Activated CD8-positive, alpha-beta memory T cell treated with anti-CD3 and anti-CD28 coated beads, Interleukin-2, amount 10 ng/mL, durations not matched to agents 7 days and 5 days (primary cell): ENCODE data around the gene IPP. TPM values are rescaled to one million over a fixed set of nuclear protein-coding genes. Genes with fewer than 3 reads are reported as not detected.
"Not testable (repeated sequence)": the region's sequence is repeated elsewhere in the genome, so short reads cannot be mapped to it uniquely, and the experiment has no call there.

Source experiments
- ATAC-seq: fragments of 150-1000 bp; cut with Tn5 transposase; one replicate; pipeline ENCODE4 v1.10.0; 2021; ENCODE audit warnings: moderate library complexity
- CTCF ChIA-PET: fragments of 350-600 bp; sonication (Branson Sonifier 250); formaldehyde crosslinking; loops from one replicate; lab custom pipeline; 2021; ENCODE audit warnings: antibody characterized with exemption; lab: Charles Lee
- DNase-seq: peaks from one replicate; pipeline ENCODE4 v3.0.0-alpha.2; 2020
- H3K27ac Mint-ChIP-seq: one replicate; pipeline ENCODE4 v1.8.0; 2021; ENCODE audit warnings: mild to moderate bottlenecking, mixed read lengths
- H3K27me3 Mint-ChIP-seq: one replicate; pipeline ENCODE4 v1.8.0; 2021; ENCODE audit warnings: mixed read lengths
- H3K36me3 Mint-ChIP-seq: one replicate; pipeline ENCODE4 v1.8.0; 2021; ENCODE audit warnings: mild to moderate bottlenecking, mixed read lengths
- H3K4me1 Mint-ChIP-seq: one replicate; pipeline ENCODE4 v1.8.0; 2021; ENCODE audit warnings: mixed read lengths
- H3K4me3 Mint-ChIP-seq: one replicate; pipeline ENCODE4 v1.8.0; 2021; ENCODE audit warnings: mild to moderate bottlenecking, moderate library complexity, mixed read lengths
- H3K9me3 Mint-ChIP-seq: one replicate; pipeline ENCODE4 v1.8.0; 2022; ENCODE audit warnings: low read depth, mixed read lengths
- total RNA-seq, 2 experiments: library from RNA; stranded (reverse); gene quantifications; one replicate each; pipeline ENCODE4 v1.2.3, GENCODE V29; 2021

IPP gene
- total RNA-seq, 2 experiments from 2014 or later = 10.8 to 12.3 TPM

GRCh38 chr1:45765999-45766792 lies 15.7 kb upstream of the IPP start:
- CTCF ChIA-PET = interaction anchor here (0.9 kb wide), 1 partner anchor 23 kb away, joined by 3 read pairs; no protein-coding TSS in a partner anchor
- H3K36me3 Mint-ChIP-seq = no peaks in the 10 kb centered on the region

DNA sequence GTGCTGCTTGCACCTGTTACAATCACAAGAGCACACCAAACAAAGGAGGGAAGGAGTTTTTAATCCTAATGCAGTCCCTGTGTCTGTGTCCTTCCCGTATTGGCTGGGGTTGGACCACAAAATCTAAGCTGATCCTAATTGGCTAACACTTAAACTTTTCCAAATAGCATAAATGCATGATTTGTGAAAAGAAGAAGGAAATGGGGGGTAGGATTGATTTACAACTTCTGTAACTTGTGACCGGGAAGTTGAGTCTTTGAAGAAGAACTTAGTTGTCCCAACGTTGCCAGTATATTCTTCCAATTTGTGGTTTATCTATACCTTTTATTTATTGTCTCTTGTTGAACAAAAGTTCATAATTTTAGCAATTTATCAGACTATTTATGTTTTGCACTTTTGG lies 11.8 kb upstream of the IPP start:
- H3K4me3 Mint-ChIP-seq = no peak overlapping the region
- peaks cover 18% of the 10 kb centered on the region for H3K27me3 Mint-ChIP-seq
- H3K27ac Mint-ChIP-seq = no peak overlapping the region
- no peak for DNase-seq
- CTCF ChIA-PET = no interaction called here
- no peaks in the 10 kb centered on the region for H3K36me3 Mint-ChIP-seq
- H3K9me3 Mint-ChIP-seq = no peaks in the 10 kb centered on the region
- no peak for ATAC-seq
- no peaks in the 10 kb centered on the region for H3K4me1 Mint-ChIP-seq

More at GRCh38 chr1:45765999-45766792, 15.7 kb upstream of the IPP start:
- no peak for ATAC-seq
- DNase-seq = no peak
- no peak overlapping the region for H3K4me3 Mint-ChIP-seq
- H3K9me3 Mint-ChIP-seq = no peaks in the 10 kb centered on the region
- H3K27me3 Mint-ChIP-seq = peaks cover 7% of the 10 kb centered on the region
- no peaks in the 10 kb centered on the region for H3K4me1 Mint-ChIP-seq
- no peak overlapping the region for H3K27ac Mint-ChIP-seq

DNA sequence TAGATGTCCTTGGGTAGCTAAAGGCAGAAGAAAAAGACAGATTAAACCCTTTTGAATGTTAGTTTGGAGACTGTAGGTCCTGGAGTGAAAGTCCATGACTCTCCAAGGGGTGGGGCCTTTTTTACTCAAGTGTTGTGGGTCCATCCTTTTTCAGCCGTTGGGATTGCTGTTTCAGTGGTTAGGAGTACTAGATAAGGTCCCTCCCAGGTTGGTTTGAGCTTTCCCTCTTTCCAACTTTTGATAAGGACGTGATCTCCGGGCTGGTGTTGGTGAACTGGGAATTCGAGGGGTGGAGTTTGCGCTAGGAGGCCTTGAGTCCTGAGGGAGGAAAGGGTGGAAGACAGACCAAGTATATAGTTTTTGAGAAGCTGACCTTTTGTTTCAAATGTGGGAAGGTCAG lies 5.2 kb upstream of the IPP start:
- CTCF ChIA-PET = interaction anchor here (1.1 kb wide), 1 partner anchor 85 kb away, joined by 4 read pairs; no protein-coding TSS in a partner anchor
- Mint-ChIP-seq H3K9me3 (peaks cover 7% of the 10 kb centered on the region), H3K4me1 (peaks cover 15% of the 10 kb centered on the region), H3K27ac (no peak overlapping the region), H3K36me3 (peaks cover 8% of the 10 kb centered on the region), H3K4me3 (no peak overlapping the region), H3K27me3 (peaks cover 11% of the 10 kb centered on the region)
- DNase-seq = no peak
- no peak for ATAC-seq

DNA sequence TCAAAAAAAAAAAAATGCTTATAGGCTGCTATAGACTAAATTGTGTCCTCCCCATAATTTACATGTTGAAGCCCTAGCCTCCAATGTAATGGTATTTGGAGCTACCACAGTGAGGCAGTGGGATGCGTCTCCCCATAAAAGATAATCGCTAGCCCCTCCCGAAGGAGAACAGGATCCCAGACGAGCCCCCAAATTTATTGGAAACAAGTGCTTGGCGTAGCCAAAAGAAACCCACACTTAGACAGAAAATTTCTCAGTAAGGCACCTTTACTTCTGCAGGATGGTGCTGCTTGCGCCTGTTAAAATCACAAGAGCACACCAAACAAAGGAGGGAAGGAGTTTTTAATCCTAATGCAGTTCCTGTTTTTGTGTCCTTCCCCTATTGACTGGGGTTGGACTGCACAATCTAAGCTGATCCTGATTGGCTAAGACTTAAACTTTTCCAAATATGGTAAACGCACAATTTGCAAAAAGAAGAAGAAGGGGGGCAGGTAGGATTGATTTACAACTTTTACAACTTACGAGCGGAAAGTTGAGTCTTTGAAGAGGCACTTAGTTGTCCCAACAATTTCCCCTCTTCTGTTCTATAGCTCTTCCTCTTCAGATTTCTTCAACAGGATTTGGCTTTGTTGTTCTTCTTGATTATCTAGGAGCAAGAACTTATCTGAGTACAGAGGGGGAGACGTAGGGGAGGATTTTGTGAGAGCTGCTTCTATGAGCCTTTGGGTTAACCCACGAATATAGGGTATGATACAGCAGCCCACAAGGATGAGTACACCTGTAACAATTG lies 3.0 kb upstream of the IPP start:
- CTCF ChIA-PET = interaction anchor here (0.5 to 1.1 kb wide), 2 partner anchors 18 to 183 kb away, joined by 3 read pairs; no protein-coding TSS in a partner anchor
- DNase-seq (no peak), ATAC-seq (no peak)
- Mint-ChIP-seq H3K4me1 (peaks cover 22% of the 10 kb centered on the region), H3K9me3 (peaks cover 7% of the 10 kb centered on the region), H3K36me3 (peaks cover 8% of the 10 kb centered on the region), H3K27ac (no peak overlapping the region), H3K4me3 (no peak overlapping the region), H3K27me3 (peaks cover under 1% of the 10 kb centered on the region)

GRCh38 chr1:45752441-45753052 lies 2.1 kb upstream of the IPP start:
- no peak overlapping the region for H3K27ac Mint-ChIP-seq

GRCh38 chr1:45752014-45752413 lies 1.6 kb upstream of the IPP start:
- ATAC-seq (no peak), DNase-seq (no peak)
- peak overlapping the region; percentile 43 for H3K4me3 Mint-ChIP-seq
- CTCF ChIA-PET = interaction anchor here (0.5 to 1.7 kb wide), 2 partner anchors 12 to 65 kb away, joined by 3 to 5 read pairs; partner anchors contain the start of gene GPBP1L1
- peak overlapping the region; percentile 43 for H3K27ac Mint-ChIP-seq
- no peaks in the 10 kb centered on the region for H3K27me3 Mint-ChIP-seq
- H3K36me3 Mint-ChIP-seq = peaks cover 8% of the 10 kb centered on the region
- H3K9me3 Mint-ChIP-seq = peaks cover 7% of the 10 kb centered on the region
- H3K4me1 Mint-ChIP-seq = peaks cover 24% of the 10 kb centered on the region

More at GRCh38 chr1:45752441-45753052, 2.1 kb upstream of the IPP start:
- CTCF ChIA-PET = interaction anchor here (1.1 kb wide), 1 partner anchor 182 kb away, joined by 3 read pairs; no protein-coding TSS in a partner anchor
- ATAC-seq (no peak), DNase-seq (no peak)
- Mint-ChIP-seq H3K4me3 (no peak overlapping the region), H3K9me3 (peaks cover 7% of the 10 kb centered on the region), H3K36me3 (peaks cover 8% of the 10 kb centered on the region), H3K27me3 (no peaks in the 10 kb centered on the region), H3K4me1 (peaks cover 24% of the 10 kb centered on the region)

- peak overlapping the region; percentile 88 for H3K4me3 Mint-ChIP-seq
- H3K27me3 Mint-ChIP-seq, ATAC-seq, DNase-seq, H3K9me3 Mint-ChIP-seq, H3K36me3 Mint-ChIP-seq: not testable (repeated sequence)
- CTCF ChIA-PET = interaction anchor here (0.5 to 1.7 kb wide), 4 partner anchors 12 to 65 kb away, joined by 3 to 6 read pairs (median 4); partner anchors contain the start of gene GPBP1L1
- H3K27ac Mint-ChIP-seq = peak overlapping the region; percentile 91
- H3K4me1 Mint-ChIP-seq = peaks cover 28% of the 10 kb centered on the region
These were observed 786 bp upstream of the IPP start for GRCh38 chr1:45751039-45751838.

DNA sequence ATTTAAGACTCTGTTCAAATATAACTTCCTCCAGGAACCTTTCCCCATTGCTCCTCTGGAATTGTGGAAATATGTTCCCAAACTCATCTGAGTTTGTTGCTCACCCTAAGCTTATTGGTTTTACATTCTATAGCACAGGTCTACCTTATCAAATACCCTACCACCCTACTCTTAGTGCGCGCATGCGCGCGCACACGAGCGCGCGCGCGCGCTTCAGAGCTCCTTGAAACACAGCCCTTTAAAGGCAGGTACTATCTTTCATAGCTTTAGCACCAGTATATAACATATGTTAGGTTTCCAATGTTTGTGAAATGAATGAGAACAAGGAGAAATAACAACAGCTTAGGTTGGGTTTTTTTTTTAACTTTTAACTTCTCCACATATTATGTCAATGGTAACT lies 3.5 kb downstream of the IPP start:
- no peak for DNase-seq
- Mint-ChIP-seq H3K4me3 (no peak overlapping the region), H3K27me3 (no peaks in the 10 kb centered on the region), H3K27ac (no peak overlapping the region), H3K9me3 (no peaks in the 10 kb centered on the region), H3K4me1 (peaks cover 22% of the 10 kb centered on the region), H3K36me3 (peaks cover 9% of the 10 kb centered on the region)
- ATAC-seq = no peak
- CTCF ChIA-PET = no interaction called here

DNA sequence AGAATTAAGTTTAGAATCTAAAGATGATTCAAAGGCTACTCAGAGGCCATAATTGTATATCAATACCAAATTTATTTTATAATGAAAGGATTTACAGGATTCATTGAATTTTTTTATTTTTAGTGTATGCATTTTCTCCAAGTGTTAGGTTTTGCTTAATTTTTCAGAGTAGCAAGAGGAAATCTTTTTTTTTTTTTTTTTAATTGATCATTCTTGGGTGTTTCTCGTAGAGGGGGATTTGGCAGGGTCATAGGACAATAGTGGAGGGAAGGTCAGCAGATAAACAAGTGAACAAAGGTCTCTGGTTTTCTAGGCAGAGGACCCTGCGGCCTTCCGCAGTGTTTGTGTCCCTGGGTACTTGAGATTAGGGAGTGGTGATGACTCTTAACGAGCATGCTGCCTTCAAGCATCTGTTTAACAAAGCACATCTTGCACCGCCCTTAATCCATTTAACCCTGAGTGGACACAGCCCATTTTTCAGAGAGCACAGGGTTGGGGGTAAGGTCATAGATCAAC lies 10.8 kb downstream of the IPP start:
- H3K4me3 Mint-ChIP-seq, DNase-seq, H3K4me1 Mint-ChIP-seq, H3K9me3 Mint-ChIP-seq, CTCF ChIA-PET, H3K27me3 Mint-ChIP-seq, H3K27ac Mint-ChIP-seq, ATAC-seq: not testable (repeated sequence)
- H3K36me3 Mint-ChIP-seq = peaks cover 20% of the 10 kb centered on the region

- H3K9me3 Mint-ChIP-seq = no peaks in the 10 kb centered on the region
- CTCF ChIA-PET = no interaction called here
- DNase-seq (no peak), ATAC-seq (no peak)
- no peaks in the 10 kb centered on the region for H3K4me1 Mint-ChIP-seq
- H3K4me3 Mint-ChIP-seq = no peak overlapping the region
- peaks cover 19% of the 10 kb centered on the region for H3K36me3 Mint-ChIP-seq
- no peak overlapping the region for H3K27ac Mint-ChIP-seq
- H3K27me3 Mint-ChIP-seq = no peaks in the 10 kb centered on the region
These were observed 11.3 kb downstream of the IPP start for GRCh38 chr1:45739137-45739536.

DNA sequence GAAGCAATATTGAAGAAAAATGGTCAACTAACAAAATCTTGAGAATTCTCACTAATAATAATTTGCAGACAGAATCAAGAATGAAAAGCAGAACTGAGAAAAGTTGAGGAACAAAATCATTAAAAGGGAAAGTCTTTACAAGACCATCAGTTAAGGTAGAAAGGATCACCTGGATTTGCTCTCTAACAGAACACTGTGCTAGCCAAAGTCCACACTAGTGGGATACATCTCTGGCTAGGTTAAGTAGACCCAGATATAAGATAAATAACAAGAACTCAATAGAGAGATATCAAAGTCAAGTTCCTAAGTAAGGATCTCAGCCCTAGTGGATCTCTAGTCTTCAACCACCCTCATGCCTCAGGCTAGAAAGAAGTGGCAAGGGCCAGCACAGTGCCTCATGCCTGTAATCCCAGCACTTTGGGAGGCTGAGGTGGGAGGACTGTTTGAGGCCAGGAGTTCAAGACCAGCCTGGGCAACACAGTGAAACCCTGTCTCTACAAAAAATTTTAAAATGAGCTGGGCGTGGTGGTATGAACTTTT lies 19.6 kb downstream of the IPP start:
- no peaks in the 10 kb centered on the region for H3K27me3 Mint-ChIP-seq
- H3K9me3 Mint-ChIP-seq = no peaks in the 10 kb centered on the region
- no peak overlapping the region for H3K4me3 Mint-ChIP-seq
- peaks cover 2% of the 10 kb centered on the region for H3K4me1 Mint-ChIP-seq
- CTCF ChIA-PET = no interaction called here
- no peak overlapping the region for H3K27ac Mint-ChIP-seq
- ATAC-seq (no peak), DNase-seq (no peak)
- H3K36me3 Mint-ChIP-seq = peaks cover 4% of the 10 kb centered on the region

DNA sequence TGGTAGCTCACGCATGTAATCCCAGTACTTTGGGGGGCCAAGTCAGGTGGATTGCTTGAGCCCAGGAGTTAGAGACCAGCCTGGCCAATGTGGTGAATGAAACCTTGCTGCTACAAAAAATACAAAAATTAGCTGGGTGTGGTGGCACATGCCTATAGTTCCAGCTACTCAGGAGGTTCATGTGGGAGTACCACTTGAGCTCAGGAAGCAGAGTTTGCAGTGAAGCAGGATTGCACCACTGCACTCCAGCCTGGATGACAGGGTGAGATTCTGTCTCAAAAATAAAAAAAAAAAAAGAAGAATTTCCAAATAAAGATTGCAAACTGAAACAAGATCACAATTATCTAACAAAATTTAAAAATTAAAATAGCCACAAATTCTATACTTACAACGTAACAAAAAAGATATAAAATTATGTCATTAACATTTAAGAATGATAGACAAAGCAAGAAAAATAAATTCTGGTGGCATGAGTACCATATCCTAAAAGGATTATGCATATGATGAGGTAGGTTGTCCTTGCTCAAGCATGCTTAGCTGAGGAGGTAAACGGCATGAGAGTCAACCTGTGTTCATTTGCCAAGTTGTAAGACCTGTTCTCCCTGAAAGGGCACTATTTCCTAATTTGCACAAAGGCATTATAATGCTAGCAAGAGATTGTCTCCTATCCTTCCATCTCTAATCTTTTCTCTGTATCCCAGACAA lies 20.2 kb downstream of the IPP start:
- H3K9me3 Mint-ChIP-seq = no peaks in the 10 kb centered on the region
- no peaks in the 10 kb centered on the region for H3K27me3 Mint-ChIP-seq
- CTCF ChIA-PET = no interaction called here
- no peak for DNase-seq
- H3K4me1 Mint-ChIP-seq = peaks cover 2% of the 10 kb centered on the region
- peaks cover 4% of the 10 kb centered on the region for H3K36me3 Mint-ChIP-seq
- H3K4me3 Mint-ChIP-seq = no peak overlapping the region
- no peak for ATAC-seq
- H3K27ac Mint-ChIP-seq = no peak overlapping the region
